ENCODE results near the gene ROR1.
"Not testable (repeated sequence)": the region's sequence is repeated elsewhere in the genome, so short reads cannot be mapped to it uniquely, and the experiment has no call there.

The ROR1 gene

GRCh38 chr1:63759778-63760177, 14.0 kb upstream of the ROR1 start:
- DNase-seq, result no peak

- DNase-seq, result no peak
These were observed 3.4 kb upstream of the ROR1 start for GRCh38 chr1:63770381-63770780.

GRCh38 chr1:63772201-63772600, 1.6 kb upstream of the ROR1 start:
- no peak for DNase-seq

- DNase-seq, result no peak
These were observed 941 bp upstream of the ROR1 start for GRCh38 chr1:63772876-63773275.

- DNase-seq, result no peak
These were observed 362 bp upstream of the ROR1 start for GRCh38 chr1:63773496-63773814.

- no peak for DNase-seq
These were observed 1.0 kb downstream of the ROR1 start for GRCh38 chr1:63774617-63775417.

- no peak for DNase-seq
These were observed 1.8 kb downstream of the ROR1 start for GRCh38 chr1:63775418-63776127.

- DNase-seq, result no peak
These were observed 3.5 kb downstream of the ROR1 start for GRCh38 chr1:63777286-63777685.

- DNase-seq, result no peak
These were observed 4.4 kb downstream of the ROR1 start for GRCh38 chr1:63777965-63778880.

- no peak for DNase-seq
These were observed 5.8 kb downstream of the ROR1 start for GRCh38 chr1:63779338-63780211.

- DNase-seq, result no peak
These were observed 6.7 kb downstream of the ROR1 start for GRCh38 chr1:63780565-63780964.

- DNase-seq, result no peak
These were observed 9.2 kb downstream of the ROR1 start for GRCh38 chr1:63782982-63783381.

GRCh38 chr1:63784083-63784482, 10.3 kb downstream of the ROR1 start:
- no peak for DNase-seq

GRCh38 chr1:63784489-63785390, 10.9 kb downstream of the ROR1 start:
- DNase-seq, result no peak

GRCh38 chr1:63787270-63787669, 13.5 kb downstream of the ROR1 start:
- not testable (repeated sequence) for DNase-seq

- no peak for DNase-seq
These were observed 14.1 kb downstream of the ROR1 start for GRCh38 chr1:63787875-63788274.

GRCh38 chr1:63789856-63790605, 16.2 kb downstream of the ROR1 start:
- no peak for DNase-seq

GRCh38 chr1:63790989-63791388, 17.2 kb downstream of the ROR1 start:
- DNase-seq, result no peak

- no peak for DNase-seq
These were observed 18.3 kb downstream of the ROR1 start for GRCh38 chr1:63792152-63792551.

GRCh38 chr1:63793741-63794240, 20.0 kb downstream of the ROR1 start:
- DNase-seq, result no peak

Data from NCI-H2227 treated with DMSO at 0.1 percent for 48 hours (cell line).